ENCODE data around the gene VWCE.
"Not testable (repeated sequence)": the region's sequence is repeated elsewhere in the genome, so short reads cannot be mapped to it uniquely, and the experiment has no call there.

Gene VWCE

DNA sequence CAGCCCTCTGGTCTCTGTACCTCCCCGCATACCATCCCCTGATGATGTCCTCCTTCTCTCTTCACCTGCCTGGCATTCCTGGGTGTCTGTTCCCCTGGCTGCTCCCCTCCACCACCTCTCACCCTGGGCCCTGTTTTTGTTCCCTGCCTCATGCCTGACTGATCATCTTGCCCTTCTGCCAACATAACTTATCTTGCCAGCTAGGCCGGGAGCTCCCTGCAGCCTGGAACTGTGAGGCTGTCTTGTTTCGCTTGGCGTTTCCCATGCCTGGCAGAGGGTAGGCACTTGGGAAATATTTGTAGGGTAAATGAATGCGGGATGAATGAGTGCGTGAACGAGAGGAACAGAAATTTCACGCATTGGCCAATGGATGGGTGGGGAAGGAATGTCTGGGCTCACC, 45.9 kb downstream of the VWCE start:
- H3K27me3 ChIP-seq (ENCODE audit: insufficient read depth, low read length); H3K4me1 ChIP-seq (ENCODE audit: insufficient read depth, low read length); H3K4me3 ChIP-seq (ENCODE audit: low read length); H3K9ac ChIP-seq (ENCODE audit: low read depth, low read length); H3K27ac ChIP-seq (ENCODE audit: low read depth, low read length); H3K36me3 ChIP-seq (ENCODE audit: insufficient read depth, low read length); H3K9me3 ChIP-seq (ENCODE audit: insufficient read depth, low read depth, low read length): not testable (repeated sequence)
- 95% methylated on average over 8 of the region's 8 CpGs for WGBS

- not testable (repeated sequence) for H3K27me3 ChIP-seq (ENCODE audit: insufficient read depth, low read length); H3K9me3 ChIP-seq (ENCODE audit: insufficient read depth, low read depth, low read length); H3K27ac ChIP-seq (ENCODE audit: low read depth, low read length); H3K4me1 ChIP-seq (ENCODE audit: insufficient read depth, low read length); H3K4me3 ChIP-seq (ENCODE audit: low read length); H3K36me3 ChIP-seq (ENCODE audit: insufficient read depth, low read length); H3K9ac ChIP-seq (ENCODE audit: low read depth, low read length)
- WGBS: 86% methylated on average over 9 of the region's 9 CpGs
These were observed 47.0 kb downstream of the VWCE start for GRCh38 chr11:61248071-61248470.

DNA sequence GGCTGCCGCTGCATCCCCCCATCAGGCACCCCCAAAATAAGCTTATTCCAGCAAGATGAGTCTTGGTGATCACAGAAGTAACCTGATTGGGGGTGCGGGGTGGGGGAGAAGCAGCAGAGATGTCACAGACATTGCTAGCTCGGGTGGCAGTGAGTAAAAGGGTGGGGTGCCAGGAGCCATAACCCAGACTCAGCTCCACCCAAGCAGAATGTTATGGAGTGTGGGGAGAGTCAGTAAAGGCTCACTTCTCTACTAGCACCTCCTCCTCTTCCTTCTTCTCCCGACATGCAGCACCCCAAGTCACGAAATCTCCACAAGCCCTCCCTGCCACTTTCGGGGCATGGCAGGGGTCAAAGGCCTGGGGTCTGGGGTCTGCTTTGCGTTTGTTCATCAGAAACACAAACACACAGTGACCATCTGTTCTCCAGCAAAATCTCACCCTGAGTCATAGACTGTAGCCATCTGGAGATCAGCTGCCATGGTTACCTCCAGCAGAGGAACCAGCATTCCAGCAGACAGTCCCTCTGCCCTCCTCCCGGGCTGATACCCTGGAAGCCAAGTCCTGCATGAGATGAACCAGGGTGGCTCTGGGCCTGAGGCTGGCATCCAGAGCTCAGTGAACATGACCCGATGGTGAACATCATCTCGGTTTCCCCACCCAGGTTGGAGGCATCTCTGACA, 49.7 kb downstream of the VWCE start:
- H3K9me3 ChIP-seq (ENCODE audit: insufficient read depth, low read depth, low read length); H3K9ac ChIP-seq (ENCODE audit: low read depth, low read length); H3K4me1 ChIP-seq (ENCODE audit: insufficient read depth, low read length); H3K27me3 ChIP-seq (ENCODE audit: insufficient read depth, low read length); H3K27ac ChIP-seq (ENCODE audit: low read depth, low read length); H3K4me3 ChIP-seq (ENCODE audit: low read length); H3K36me3 ChIP-seq (ENCODE audit: insufficient read depth, low read length): not testable (repeated sequence)
- whole genome bisulfite sequencing: no CpG with 5 or more reads among the region's 10 CpGs

GRCh38 chr11:61241526-61241925, 53.6 kb downstream of the VWCE start:
- not testable (repeated sequence) for H3K27me3 ChIP-seq (ENCODE audit: insufficient read depth, low read length); H3K36me3 ChIP-seq (ENCODE audit: insufficient read depth, low read length); H3K4me1 ChIP-seq (ENCODE audit: insufficient read depth, low read length); H3K9me3 ChIP-seq (ENCODE audit: insufficient read depth, low read depth, low read length); H3K4me3 ChIP-seq (ENCODE audit: low read length); H3K9ac ChIP-seq (ENCODE audit: low read depth, low read length); H3K27ac ChIP-seq (ENCODE audit: low read depth, low read length)
- no CpG with 5 or more reads among the region's 5 CpGs for WGBS

DNA sequence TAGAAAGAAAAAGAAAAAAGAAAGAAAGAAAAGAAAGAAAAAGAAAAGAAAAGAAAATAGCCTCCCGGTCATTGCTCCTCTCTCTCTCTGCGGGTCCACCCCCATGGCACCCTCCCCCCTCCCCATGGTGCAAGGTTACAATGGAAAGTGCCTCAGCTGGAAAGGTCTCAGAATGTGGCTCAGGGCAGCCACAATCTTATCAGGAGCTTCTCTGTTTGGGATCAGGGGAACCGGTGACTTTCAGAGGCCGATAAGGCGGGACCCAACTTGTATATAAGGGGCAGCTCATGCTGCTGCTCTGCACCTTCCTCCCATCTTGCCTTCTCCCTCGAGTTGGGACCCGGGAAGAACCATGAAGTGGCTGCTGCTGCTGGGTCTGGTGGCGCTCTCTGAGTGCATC, 54.2 kb downstream of the VWCE start, which contains the start of gene PGA5:
Gene PGA5 (plus strand): TSS at position 301 of the 400 bp plus-strand sequence. CDS start 52 bp downstream, at position 353.
- not testable (repeated sequence) for H3K9ac ChIP-seq (ENCODE audit: low read depth, low read length); H3K27me3 ChIP-seq (ENCODE audit: insufficient read depth, low read length); H3K36me3 ChIP-seq (ENCODE audit: insufficient read depth, low read length); H3K9me3 ChIP-seq (ENCODE audit: insufficient read depth, low read depth, low read length); H3K27ac ChIP-seq (ENCODE audit: low read depth, low read length); H3K4me3 ChIP-seq (ENCODE audit: low read length); H3K4me1 ChIP-seq (ENCODE audit: insufficient read depth, low read length)
- WGBS: no CpG with 5 or more reads among the region's 8 CpGs

DNA sequence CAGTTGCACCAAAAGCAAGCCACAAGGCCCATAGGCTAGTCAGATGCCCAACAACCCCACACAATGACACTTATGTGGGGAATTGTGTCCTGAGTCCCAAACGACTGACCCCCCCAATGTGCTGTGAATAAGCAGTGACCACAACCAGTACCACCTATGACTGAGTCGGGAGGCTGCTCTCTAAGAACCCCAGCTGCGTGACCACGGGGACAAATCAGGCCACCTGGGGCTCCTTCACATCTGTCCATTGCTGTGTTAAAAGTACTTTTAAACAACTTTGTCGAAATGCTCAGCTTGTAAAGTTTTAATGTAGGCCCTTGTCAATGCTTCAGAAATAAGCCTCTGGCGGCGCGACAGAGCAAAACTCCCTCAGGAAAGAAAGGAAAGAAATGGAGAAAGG, 54.8 kb downstream of the VWCE start:
- H3K4me3 ChIP-seq (ENCODE audit: low read length); H3K9ac ChIP-seq (ENCODE audit: low read depth, low read length); H3K27me3 ChIP-seq (ENCODE audit: insufficient read depth, low read length); H3K36me3 ChIP-seq (ENCODE audit: insufficient read depth, low read length); H3K27ac ChIP-seq (ENCODE audit: low read depth, low read length); H3K9me3 ChIP-seq (ENCODE audit: insufficient read depth, low read depth, low read length); H3K4me1 ChIP-seq (ENCODE audit: insufficient read depth, low read length): not testable (repeated sequence)
- 55% methylated on average over 4 of the region's 8 CpGs for WGBS

- not testable (repeated sequence) for H3K9ac ChIP-seq (ENCODE audit: low read depth, low read length); H3K27ac ChIP-seq (ENCODE audit: low read depth, low read length); H3K4me1 ChIP-seq (ENCODE audit: insufficient read depth, low read length); H3K27me3 ChIP-seq (ENCODE audit: insufficient read depth, low read length); H3K36me3 ChIP-seq (ENCODE audit: insufficient read depth, low read length); H3K9me3 ChIP-seq (ENCODE audit: insufficient read depth, low read depth, low read length); H3K4me3 ChIP-seq (ENCODE audit: low read length)
- no CpG with 5 or more reads among the region's 4 CpGs for WGBS
These were observed 58.0 kb downstream of the VWCE start for GRCh38 chr11:61237130-61237529.

DNA sequence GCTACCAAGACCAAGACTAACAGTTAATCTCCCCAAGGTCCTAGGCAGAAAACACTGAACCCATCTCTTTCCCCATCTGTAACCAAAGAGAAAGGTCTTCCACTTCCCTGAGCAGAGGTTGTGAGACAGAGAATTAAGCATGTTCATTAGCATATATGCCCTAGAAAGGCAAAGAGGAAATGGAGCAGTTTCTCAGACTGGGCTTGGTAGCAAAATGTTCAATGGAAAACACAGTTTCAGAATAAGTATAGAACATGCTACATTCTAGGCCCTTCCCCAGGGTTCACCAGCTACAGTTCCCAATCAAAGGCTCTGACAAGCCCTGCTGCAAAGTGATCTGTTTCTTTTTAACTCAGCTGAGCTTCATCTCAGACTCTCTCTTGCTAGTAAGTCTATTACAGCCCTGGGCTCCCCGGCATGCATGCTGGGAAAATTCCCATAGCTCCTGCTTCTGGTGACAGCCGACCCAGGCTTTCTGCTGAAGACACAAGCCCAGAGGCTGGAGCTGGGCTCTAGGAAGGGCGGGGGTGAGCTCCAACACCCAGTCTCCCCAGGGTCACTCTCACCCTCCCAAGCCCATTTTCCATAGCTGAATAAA, 62.5 kb downstream of the VWCE start:
- not testable (repeated sequence) for H3K4me1 ChIP-seq (ENCODE audit: insufficient read depth, low read length); H3K36me3 ChIP-seq (ENCODE audit: insufficient read depth, low read length); H3K9ac ChIP-seq (ENCODE audit: low read depth, low read length); H3K27ac ChIP-seq (ENCODE audit: low read depth, low read length); H3K9me3 ChIP-seq (ENCODE audit: insufficient read depth, low read depth, low read length); H3K27me3 ChIP-seq (ENCODE audit: insufficient read depth, low read length); H3K4me3 ChIP-seq (ENCODE audit: low read length)
- no CpG with 5 or more reads among the region's 3 CpGs for WGBS

DNA sequence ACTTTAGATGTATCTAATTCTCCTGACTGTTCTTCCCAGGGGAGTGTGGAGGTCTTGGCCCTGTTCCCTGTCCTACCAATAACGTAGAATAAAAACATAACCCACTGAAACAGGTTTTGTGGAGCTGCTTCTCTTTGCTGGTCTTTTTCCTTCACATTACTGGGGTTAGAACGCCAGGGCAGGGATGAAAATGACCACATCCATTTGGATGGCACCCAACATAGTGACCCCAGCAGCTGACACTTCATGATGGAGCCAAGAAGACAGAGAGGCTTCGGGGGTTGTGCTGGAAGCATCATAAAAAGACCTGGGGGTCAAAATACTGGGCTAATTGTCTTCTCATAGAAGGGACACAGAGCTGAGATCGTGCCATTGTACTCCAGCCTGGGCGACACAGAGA, 63.5 kb downstream of the VWCE start:
- H3K9me3 ChIP-seq (ENCODE audit: insufficient read depth, low read depth, low read length); H3K36me3 ChIP-seq (ENCODE audit: insufficient read depth, low read length); H3K9ac ChIP-seq (ENCODE audit: low read depth, low read length); H3K27me3 ChIP-seq (ENCODE audit: insufficient read depth, low read length); H3K27ac ChIP-seq (ENCODE audit: low read depth, low read length); H3K4me1 ChIP-seq (ENCODE audit: insufficient read depth, low read length); H3K4me3 ChIP-seq (ENCODE audit: low read length): not testable (repeated sequence)
- no CpG with 5 or more reads among the region's 5 CpGs for WGBS

- H3K27ac ChIP-seq (ENCODE audit: low read depth, low read length); H3K4me1 ChIP-seq (ENCODE audit: insufficient read depth, low read length); H3K27me3 ChIP-seq (ENCODE audit: insufficient read depth, low read length); H3K36me3 ChIP-seq (ENCODE audit: insufficient read depth, low read length); H3K4me3 ChIP-seq (ENCODE audit: low read length); H3K9ac ChIP-seq (ENCODE audit: low read depth, low read length); H3K9me3 ChIP-seq (ENCODE audit: insufficient read depth, low read depth, low read length): not testable (repeated sequence)
- no CpG with 5 or more reads among the region's 15 CpGs for WGBS
These were observed 64.1 kb downstream of the VWCE start for GRCh38 chr11:61231033-61231432.

DNA sequence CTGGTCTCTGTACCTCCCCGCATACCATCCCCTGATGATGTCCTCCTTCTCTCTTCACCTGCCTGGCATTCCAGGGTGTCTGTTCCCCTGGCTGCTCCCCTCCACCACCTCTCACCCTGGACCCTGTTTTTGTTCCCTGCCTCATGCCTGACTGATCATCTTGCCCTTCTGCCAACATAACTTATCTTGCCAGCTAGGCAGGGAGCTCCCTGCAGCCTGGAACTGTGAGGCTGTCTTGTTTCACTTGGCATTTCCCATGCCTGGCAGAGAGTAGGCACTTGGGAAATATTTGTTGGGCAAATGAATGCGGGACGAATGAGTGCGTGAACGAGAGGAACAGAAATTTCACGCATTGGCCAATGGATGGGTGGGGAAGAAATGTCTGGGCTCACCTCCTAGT, 65.7 kb downstream of the VWCE start:
- not testable (repeated sequence) for H3K9ac ChIP-seq (ENCODE audit: low read depth, low read length); H3K27ac ChIP-seq (ENCODE audit: low read depth, low read length); H3K4me1 ChIP-seq (ENCODE audit: insufficient read depth, low read length); H3K9me3 ChIP-seq (ENCODE audit: insufficient read depth, low read depth, low read length); H3K36me3 ChIP-seq (ENCODE audit: insufficient read depth, low read length); H3K27me3 ChIP-seq (ENCODE audit: insufficient read depth, low read length); H3K4me3 ChIP-seq (ENCODE audit: low read length)
- WGBS: no CpG with 5 or more reads among the region's 6 CpGs

Data from HUES64 (cell line).